IMR-90 (cell line): ENCODE data around the gene TRMT2B. TPM values are rescaled to one million over a fixed set of nuclear protein-coding genes. Genes with fewer than 3 reads are reported as not detected.
"Not testable (repeated sequence)": the region's sequence is repeated elsewhere in the genome, so short reads cannot be mapped to it uniquely, and the experiment has no call there.

Experiments used
- ATAC-seq: fragments of 200-7000 bp; cut with Tn5 transposase; 2 replicates; pipeline ENCODE4 v1.9.1; 2020; ENCODE audit warnings: low read depth, mild to moderate bottlenecking, moderate library complexity
- BruUV-seq: library from RNA; stranded (reverse); fragments of 400-500 nt; replicated peaks from 2 replicates; lab custom pipeline; 2021; lab: Mats Ljungman, UMichigan
- CTCF ChIA-PET: fragments of 300-600 bp; formaldehyde crosslinking; extraction: SDS; loops from one replicate; lab custom pipeline; 2021; ENCODE audit warnings: antibody characterized with exemption; lab: Yijun Ruan, JAX
- POLR2A ChIA-PET: fragments of 300-600 bp; sonication (Branson Sonifier 250); formaldehyde crosslinking; loops from one replicate; lab custom pipeline; 2022; ENCODE audit warnings: antibody characterized with exemption; ENCODE audit not compliant: unreplicated experiment; lab: Charles Lee
- DNase-seq: peaks from one replicate; pipeline ENCODE4 v3.0.0; 2013
- H2AFZ ChIP-seq: replicated peaks from 2 replicates; pipeline ENCODE3; 2013; ENCODE audit warnings: low read length, mild to moderate bottlenecking; ENCODE audit not compliant: poor library complexity
- H2AK5ac ChIP-seq: 2 replicates; pipeline ENCODE4 v1.6.1; 2013; ENCODE audit warnings: low read depth, low read length, inconsistent platforms
- H2AK9ac ChIP-seq: replicated peaks from 2 replicates; pipeline ENCODE3; 2013; ENCODE audit warnings: mild to moderate bottlenecking, low read depth, low read length, moderate library complexity; ENCODE audit not compliant: poor library complexity
- H2BK120ac ChIP-seq: 2 replicates; pipeline ENCODE4 v1.6.1; 2013; ENCODE audit warnings: low read depth, low read length, inconsistent platforms
- H2BK15ac ChIP-seq: 3 replicates; pipeline ENCODE4 v1.6.1; 2013; ENCODE audit warnings: low read depth, low read length, inconsistent platforms
- H2BK20ac ChIP-seq: 2 replicates; pipeline ENCODE4 v1.6.1; 2013; ENCODE audit warnings: low read depth, mild to moderate bottlenecking, inconsistent platforms, low read length, moderate library complexity
- H2BK5ac ChIP-seq: 2 replicates; pipeline ENCODE4 v1.6.1; 2013; ENCODE audit warnings: mild to moderate bottlenecking, low read depth, low read length, inconsistent platforms; ENCODE audit not compliant: poor library complexity, severe bottlenecking
- H3K14ac ChIP-seq: replicated peaks from 2 replicates; pipeline ENCODE4 v1.6.1; 2013; ENCODE audit warnings: low read depth, low read length, inconsistent platforms
- H3K18ac ChIP-seq: 2 replicates; pipeline ENCODE4 v1.6.1; 2013; ENCODE audit warnings: low read depth, low read length, control low read depth
- H3K23ac ChIP-seq: 2 replicates; pipeline ENCODE4 v1.6.1; 2013; ENCODE audit warnings: low read depth, low read length, inconsistent platforms
- H3K27ac ChIP-seq: 2 replicates; pipeline ENCODE4 v1.5.1; 2013; ENCODE audit warnings: mild to moderate bottlenecking, control low read depth, low read length; ENCODE audit not compliant: insufficient read depth
- H3K27me3 ChIP-seq: 2 replicates; pipeline ENCODE4 v1.6.1; 2013; ENCODE audit warnings: low read length; ENCODE audit not compliant: control insufficient read depth, insufficient read depth
- H3K36me3 ChIP-seq: 2 replicates; pipeline ENCODE4 v1.6.1; 2013; ENCODE audit warnings: low read length, mixed read lengths; ENCODE audit not compliant: control insufficient read depth, insufficient read depth
- H3K4ac ChIP-seq: 2 replicates; pipeline ENCODE4 v1.6.1; 2013; ENCODE audit warnings: low read depth, low read length, inconsistent platforms
- H3K4me1 ChIP-seq: 2 replicates; pipeline ENCODE4 v1.6.1; 2013; ENCODE audit warnings: low read length, mixed read lengths; ENCODE audit not compliant: control insufficient read depth, insufficient read depth
- H3K4me2 ChIP-seq: 2 replicates; pipeline ENCODE4 v1.6.1; 2013; ENCODE audit warnings: low read depth, mild to moderate bottlenecking, control low read depth, low read length, moderate library complexity
- H3K4me3 ChIP-seq: 2 replicates; pipeline ENCODE4 v1.5.1; 2013; ENCODE audit warnings: low read depth, mild to moderate bottlenecking, control low read depth, low read length, moderate library complexity; ENCODE audit not compliant: insufficient read depth
- H3K56ac ChIP-seq: 2 replicates; pipeline ENCODE4 v1.6.1; 2013; ENCODE audit warnings: low read length, inconsistent platforms; ENCODE audit not compliant: insufficient read depth; ENCODE audit errors: extremely low read depth
- H3K79me1 ChIP-seq, 2 experiments: 2 replicates each; pipeline ENCODE4 v1.6.1; 2013; ENCODE audit warnings: low read length in 2 of 2, inconsistent platforms in 1 of 2, low read depth in 1 of 2
- H3K9ac ChIP-seq: 2 replicates; pipeline ENCODE4 v1.6.1; 2013; ENCODE audit warnings: low read depth, low read length, control low read depth
- H3K9me1 ChIP-seq: 2 replicates; pipeline ENCODE4 v1.6.1; 2013; ENCODE audit warnings: low read length, inconsistent platforms; ENCODE audit not compliant: insufficient read depth
- H3K9me3 ChIP-seq: 2 replicates; pipeline ENCODE4 v1.6.1; 2013; ENCODE audit warnings: low read length; ENCODE audit not compliant: control insufficient read depth, insufficient read depth
- H4K20me1 ChIP-seq: 2 replicates; pipeline ENCODE4 v1.6.1; 2013; ENCODE audit warnings: low read length, inconsistent platforms; ENCODE audit not compliant: insufficient read depth
- H4K5ac ChIP-seq: 2 replicates; pipeline ENCODE4 v1.6.1; 2013; ENCODE audit warnings: mild to moderate bottlenecking, low read depth, low read length, control low read depth
- H4K8ac ChIP-seq, 2 experiments: 2 replicates each; pipeline ENCODE4 v1.6.1; 2013; ENCODE audit warnings: low read depth in 2 of 2, low read length in 2 of 2, control low read depth in 1 of 2, inconsistent platforms in 1 of 2
- H4K91ac ChIP-seq: 2 replicates; pipeline ENCODE4 v1.6.1; 2013; ENCODE audit warnings: low read depth, low read length, inconsistent platforms; ENCODE audit not compliant: insufficient read depth
- CEBPB ChIP-seq: IDR thresholded peaks from 2 replicates; pipeline ENCODE4 v1.6.1; 2012; ENCODE audit warnings: low read depth, low read length, improper control_type of control experiment
- CHD1 ChIP-seq: IDR thresholded peaks from 2 replicates; pipeline ENCODE4 v1.6.1; 2012; ENCODE audit warnings: low read depth, low read length, improper control_type of control experiment
- WGBS, 2 experiments: methylation state at CpG; one replicate each; pipeline versions ENCODE4 v1.1.5 to v1.1.7; 2013; ENCODE audit warnings: missing lambda C conversion rate in 2 of 2; ENCODE audit not compliant: insufficient read length in 1 of 2; ENCODE audit errors: extremely low coverage in 2 of 2; 5-methylcytosine and 5-hydroxymethylcytosine counted together
- dilution Hi-C: fragments of 300-500 bp; cut with HindIII; formaldehyde crosslinking; loops from one replicate; pipeline ENCODE4 v1.14.3; 2018; ENCODE audit warnings: low sequenced_read_pairs; ENCODE audit not compliant: unreplicated experiment
- in situ Hi-C: fragments of 300-500 bp; cut with MboI; formaldehyde crosslinking; loops from 3 replicates; pipeline ENCODE4 v1.14.3; 2019; ENCODE audit warnings: low sequenced_read_pairs, inconsistent platforms, mixed read lengths
- intact Hi-C: fragments of 100-400 bp; cut with micrococcal nuclease; formaldehyde crosslinking; loops from 2 replicates; pipeline ENCODE4 v1.10.0; 2022
- polyA plus RNA-seq, 3 experiments: library from polyadenylated mRNA; depleted of rRNA; stranded (reverse); fragments of >200 nt; gene quantifications; 2 replicates each; pipeline ENCODE4 v1.2.3, GENCODE V29; 2012; ENCODE audit warnings: low replicate concordance in 1 of 3
- total RNA-seq: library from RNA; depleted of rRNA; stranded (reverse); fragments of >200 nt; gene quantifications from 2 replicates; pipeline ENCODE4 v1.2.3, GENCODE V29; 2012

TRMT2B gene
- total and polyA plus RNA-seq, 2 of the 4 experiments (the other 2 are of a cell fraction) = 7.7 to 13.4 TPM

GRCh38 chrX:101057093-101057714 is 5.3 kb upstream of the TRMT2B start:
- ChIA-PET CTCF (no interaction called here), POLR2A (no interaction called here)
- Histone ChIP-seq H4K91ac (peak overlapping the region; percentile 50), H3K23ac (peak overlapping the region; percentile 72; the same call in 1 of the 2 replicates), H3K9ac (no peak overlapping the region), H3K9me1 (no peaks in the 10 kb centered on the region), H3K14ac (peak overlapping the region; percentile 64), H2BK20ac (peak overlapping the region; percentile 61; the same call in 1 of the 2 replicates), H3K27me3 (no peaks in the 10 kb centered on the region), H3K4me2 (no peak overlapping the region), H3K4me1 (no peaks in the 10 kb centered on the region; the same call in 1 of the 2 replicates), H2BK5ac (peak overlapping the region; percentile 89), H2AK9ac (no peak overlapping the region), H3K36me3 (no peaks in the 10 kb centered on the region), H3K18ac (peak overlapping the region; percentile 63; the same call in 1 of the 2 replicates), H3K4me3 (no peak overlapping the region), H3K9me3 (no peaks in the 10 kb centered on the region), H3K4ac (peak overlapping the region; percentile 74; the same call in 1 of the 2 replicates), H4K20me1 (no peaks in the 10 kb centered on the region), H3K79me1 (no peaks in the 10 kb centered on the region), H2AFZ (no peak overlapping the region), H2AK5ac (no peak overlapping the region), H3K27ac (no peak overlapping the region; the same call in 1 of the 2 replicates), H4K8ac (peak overlapping the region in 1 of 2 experiments; percentile 82; a peak in 2 of 4 replicates), H2BK15ac (peak overlapping the region; percentile 67; the same call in 1 of the 3 replicates), H3K56ac (no peak overlapping the region), H2BK120ac (peak overlapping the region; percentile 79; the same call in 1 of the 2 replicates), H4K5ac (no peak overlapping the region; the same call in 1 of the 2 replicates)
- dilution Hi-C loops = no loop called here
- WGBS, 2 experiments = no CpG with 5 or more reads among the region's 3 CpGs
- in situ Hi-C loops = no loop called here
- peak; percentile 68 for DNase-seq
- ATAC-seq = peak; percentile 53; the same call in 1 of the 2 replicates
- no TSS peak for BruUV-seq
- TF ChIP-seq CEBPB (peak; percentile 62), CHD1 (no peak)
- intact Hi-C loops = no loop called here

DNA sequence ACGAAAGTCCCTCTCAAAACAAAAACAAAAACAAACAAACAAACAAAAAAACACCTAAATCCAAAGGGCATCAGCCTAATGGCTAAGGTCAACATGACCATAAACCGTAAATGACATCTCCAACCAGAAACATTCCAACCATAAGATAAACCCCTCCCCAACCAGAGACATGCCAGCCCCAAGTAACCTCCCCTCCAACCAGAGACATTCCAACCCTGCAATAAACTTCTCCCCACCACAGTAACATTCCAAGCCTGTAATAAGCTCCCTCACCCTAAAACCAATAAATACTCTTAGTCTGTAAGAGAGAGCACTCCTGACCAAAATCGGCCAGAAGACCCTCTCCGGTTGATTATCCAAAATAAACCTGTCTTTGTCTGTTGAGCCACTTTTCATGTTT is 4.6 kb upstream of the TRMT2B start:
- 80% methylated on average over 1 of the region's 4 CpGs; no CpG with 5 or more reads in 1 of the 2 experiments for WGBS, 2 experiments
- in situ Hi-C loops, H3K56ac ChIP-seq, ATAC-seq, CTCF ChIA-PET, H4K5ac ChIP-seq, H2AFZ ChIP-seq, H3K9me3 ChIP-seq, H2AK9ac ChIP-seq, H3K27me3 ChIP-seq, BruUV-seq, H3K79me1 ChIP-seq, H3K4me2 ChIP-seq, H3K9me1 ChIP-seq, dilution Hi-C loops, DNase-seq, POLR2A ChIA-PET, H3K36me3 ChIP-seq, H4K20me1 ChIP-seq, H3K4me1 ChIP-seq, H3K4me3 ChIP-seq, H3K27ac ChIP-seq, H2BK15ac ChIP-seq, H3K9ac ChIP-seq: not testable (repeated sequence)
- H2BK5ac ChIP-seq = peak overlapping the region; percentile 89
- H3K23ac ChIP-seq = peak overlapping the region; percentile 33; the same call in 1 of the 2 replicates
- peak overlapping the region; percentile 64 for H3K14ac ChIP-seq
- peak overlapping the region; percentile 50 for H4K91ac ChIP-seq
- peak overlapping the region; percentile 63; the same call in 1 of the 2 replicates for H3K18ac ChIP-seq
- intact Hi-C loops = loop anchor here (1.0 kb wide), 1 partner anchor 40 kb away; no protein-coding TSS in a partner anchor
- peak overlapping the region in 1 of 2 experiments; percentile 82; a peak in 2 of 4 replicates for H4K8ac ChIP-seq
- peak overlapping the region; percentile 79 for H2BK120ac ChIP-seq
- H2AK5ac ChIP-seq = peak overlapping the region; percentile 28; the same call in 1 of the 2 replicates
- peak overlapping the region; percentile 61; the same call in 1 of the 2 replicates for H2BK20ac ChIP-seq
- peak overlapping the region; percentile 74; the same call in 1 of the 2 replicates for H3K4ac ChIP-seq
